Astrocyte of the spinal cord (primary cell): ENCODE data around the gene ERP27.

ENCODE experiments used
- DNase-seq: peaks from one replicate; pipeline ENCODE4 v3.0.0; 2011; ENCODE audit warnings: low read depth, low spot score
- H3K4me3 ChIP-seq: 2 replicates; pipeline ENCODE4 v1.5.1; 2011; ENCODE audit warnings: low read depth, mild to moderate bottlenecking, low read length, moderate library complexity
- CTCF ChIP-seq: IDR thresholded peaks from 2 replicates; pipeline ENCODE4 v1.5.1; 2012; ENCODE audit warnings: low read depth, mild to moderate bottlenecking, low read length, inconsistent platforms
- in situ Hi-C: cut with HindIII; loops from 2 replicates; pipeline ENCODE4 v1.10.0; 2017; ENCODE audit warnings: low sequenced_read_pairs

ERP27 gene

GRCh38 chr12:14981049-14981448 lies 42.7 kb upstream of the ERP27 start:
- no peak for TF ChIP-seq CTCF
- in situ Hi-C loops, result no loop called here
- no peak overlapping the region for H3K4me3 ChIP-seq
- DNase-seq, result no peak

GRCh38 chr12:14979468-14979867 lies 41.1 kb upstream of the ERP27 start:
- no peak for DNase-seq
- TF ChIP-seq CTCF, result no peak
- in situ Hi-C loops, result no loop called here
- H3K4me3 ChIP-seq, result no peak overlapping the region

- DNase-seq, result no peak
- in situ Hi-C loops, result no loop called here
- TF ChIP-seq CTCF, result no peak
- no peak overlapping the region for H3K4me3 ChIP-seq
Measured at GRCh38 chr12:14976658-14977057, 38.3 kb upstream of the ERP27 start.

GRCh38 chr12:14975457-14975856 lies 37.1 kb upstream of the ERP27 start:
- TF ChIP-seq CTCF, result no peak
- DNase-seq, result no peak
- in situ Hi-C loops, result no loop called here
- H3K4me3 ChIP-seq, result no peak overlapping the region

GRCh38 chr12:14974633-14975032 lies 36.3 kb upstream of the ERP27 start:
- TF ChIP-seq CTCF, result no peak
- in situ Hi-C loops, result no loop called here
- no peak for DNase-seq
- H3K4me3 ChIP-seq, result no peak overlapping the region

- DNase-seq, result no peak
- H3K4me3 ChIP-seq, result no peak within 1 kb of the TSS
- no peak for TF ChIP-seq CTCF
- in situ Hi-C loops, result no loop called here
Measured at GRCh38 chr12:14972816-14973215, 34.5 kb upstream of the ERP27 start, which contains the start of gene PDE6H. TSS of gene PDE6H (plus strand) at chr12:14973042. CDS start at chr12:14978013, 4,971 bp downstream.

GRCh38 chr12:14970473-14970872 lies 32.1 kb upstream of the ERP27 start:
- no peak for DNase-seq
- H3K4me3 ChIP-seq, result no peak overlapping the region
- in situ Hi-C loops, result no loop called here
- no peak for TF ChIP-seq CTCF
